ENCODE data around the gene CEACAM16.

GRCh38 chr19:44675521-44675920 is 23.4 kb upstream of the CEACAM16 start:
- no peak for TF ChIP-seq CTCF (IDR thresholded peaks at IDR 0.05; ENCODE audit: insufficient read depth, low read length)
- TF ChIP-seq POLR2AphosphoS5 (IDR thresholded peaks at IDR 0.05; ENCODE audit: low read depth), result no peak
- TF ChIP-seq SPI1 (IDR thresholded peaks at IDR 0.05; ENCODE audit: borderline replicate concordance, low read depth), result no peak
- TF ChIP-seq, protein P1, sequence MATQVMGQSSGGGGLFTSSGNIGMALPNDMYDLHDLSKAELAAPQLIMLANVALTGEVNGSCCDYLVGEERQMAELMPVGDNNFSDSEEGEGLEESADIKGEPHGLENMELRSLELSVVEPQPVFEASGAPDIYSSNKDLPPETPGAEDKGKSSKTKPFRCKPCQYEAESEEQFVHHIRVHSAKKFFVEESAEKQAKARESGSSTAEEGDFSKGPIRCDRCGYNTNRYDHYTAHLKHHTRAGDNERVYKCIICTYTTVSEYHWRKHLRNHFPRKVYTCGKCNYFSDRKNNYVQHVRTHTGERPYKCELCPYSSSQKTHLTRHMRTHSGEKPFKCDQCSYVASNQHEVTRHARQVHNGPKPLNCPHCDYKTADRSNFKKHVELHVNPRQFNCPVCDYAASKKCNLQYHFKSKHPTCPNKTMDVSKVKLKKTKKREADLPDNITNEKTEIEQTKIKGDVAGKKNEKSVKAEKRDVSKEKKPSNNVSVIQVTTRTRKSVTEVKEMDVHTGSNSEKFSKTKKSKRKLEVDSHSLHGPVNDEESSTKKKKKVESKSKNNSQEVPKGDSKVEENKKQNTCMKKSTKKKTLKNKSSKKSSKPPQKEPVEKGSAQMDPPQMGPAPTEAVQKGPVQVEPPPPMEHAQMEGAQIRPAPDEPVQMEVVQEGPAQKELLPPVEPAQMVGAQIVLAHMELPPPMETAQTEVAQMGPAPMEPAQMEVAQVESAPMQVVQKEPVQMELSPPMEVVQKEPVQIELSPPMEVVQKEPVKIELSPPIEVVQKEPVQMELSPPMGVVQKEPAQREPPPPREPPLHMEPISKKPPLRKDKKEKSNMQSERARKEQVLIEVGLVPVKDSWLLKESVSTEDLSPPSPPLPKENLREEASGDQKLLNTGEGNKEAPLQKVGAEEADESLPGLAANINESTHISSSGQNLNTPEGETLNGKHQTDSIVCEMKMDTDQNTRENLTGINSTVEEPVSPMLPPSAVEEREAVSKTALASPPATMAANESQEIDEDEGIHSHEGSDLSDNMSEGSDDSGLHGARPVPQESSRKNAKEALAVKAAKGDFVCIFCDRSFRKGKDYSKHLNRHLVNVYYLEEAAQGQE (IDR thresholded peaks at IDR 0.05; ENCODE audit: insufficient replicate concordance, low read depth), result no peak
